Measurements from ENCODE around the gene NXF1. TPM values are rescaled to one million over a fixed set of nuclear protein-coding genes. Genes with fewer than 3 reads are reported as not detected.

Gene NXF1
- total and polyA plus RNA-seq, 2 of the 13 experiments (the other 11 are each of a cell fraction or from before 2014, with no cell fraction given) = 30.4 to 30.9 TPM

DNA sequence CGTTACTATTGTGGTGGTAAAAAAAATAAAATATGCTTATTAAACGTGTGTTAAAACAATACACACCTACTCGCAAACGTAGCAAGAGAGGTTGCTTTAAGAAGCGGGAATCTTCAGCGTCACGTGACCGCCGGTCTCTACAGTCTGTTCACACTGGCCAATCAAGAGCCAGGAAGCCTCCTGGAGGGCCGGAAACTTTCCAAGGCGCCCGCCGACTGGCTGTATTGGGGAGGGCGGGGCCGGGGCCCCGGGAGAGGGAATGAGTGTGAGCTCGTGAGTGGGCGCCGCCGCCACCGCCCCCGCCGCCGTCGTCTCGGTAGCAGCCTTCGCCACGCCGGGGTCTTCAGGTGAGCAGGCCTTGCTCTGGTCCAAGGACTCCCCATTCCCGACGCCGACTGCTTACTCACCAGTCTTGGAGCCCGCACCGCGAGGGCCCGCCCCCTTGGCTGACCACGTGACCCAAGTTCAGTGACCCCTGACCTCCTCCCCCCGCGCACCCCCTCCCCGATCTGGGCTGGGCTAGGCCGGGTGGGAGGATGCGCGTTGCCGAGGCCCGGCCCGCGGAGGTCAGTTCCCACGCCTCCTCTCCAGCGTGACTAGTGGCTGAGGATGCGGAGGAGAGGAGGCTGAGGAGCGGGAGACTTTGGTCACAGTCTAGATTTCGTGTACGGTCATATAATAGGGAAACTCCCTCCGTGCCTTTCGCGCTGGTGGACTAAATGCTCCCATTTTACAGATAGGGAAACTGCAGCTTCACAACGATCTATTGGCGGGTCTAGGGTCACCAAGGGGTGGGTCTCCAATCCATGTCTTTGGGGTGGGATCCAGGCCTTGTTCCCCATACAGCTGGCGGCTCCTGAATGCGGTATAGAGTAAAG lies 33.9 kb downstream of the NXF1 start, which contains the start of gene TAF6L (continued):
- TF ChIP-seq, protein P1, sequence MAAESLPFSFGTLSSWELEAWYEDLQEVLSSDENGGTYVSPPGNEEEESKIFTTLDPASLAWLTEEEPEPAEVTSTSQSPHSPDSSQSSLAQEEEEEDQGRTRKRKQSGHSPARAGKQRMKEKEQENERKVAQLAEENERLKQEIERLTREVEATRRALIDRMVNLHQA (CRISPR knock-in tag; IDR thresholded peaks at IDR 0.05) = no peak
- TF ChIP-seq, protein P2, sequence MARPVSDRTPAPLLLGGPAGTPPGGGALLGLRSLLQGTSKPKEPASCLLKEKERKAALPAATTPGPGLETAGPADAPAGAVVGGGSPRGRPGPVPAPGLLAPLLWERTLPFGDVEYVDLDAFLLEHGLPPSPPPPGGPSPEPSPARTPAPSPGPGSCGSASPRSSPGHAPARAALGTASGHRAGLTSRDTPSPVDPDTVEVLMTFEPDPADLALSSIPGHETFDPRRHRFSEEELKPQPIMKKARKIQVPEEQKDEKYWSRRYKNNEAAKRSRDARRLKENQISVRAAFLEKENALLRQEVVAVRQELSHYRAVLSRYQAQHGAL (CRISPR knock-in tag; IDR thresholded peaks at IDR 0.05; ENCODE audit: not compliant biosample characterization) = no peak
- TF ChIP-seq NBN (conservative IDR thresholded peaks at IDR 0.05) (no peak), JUN (CRISPR knock-in tag; IDR thresholded peaks at IDR 0.05) (peak; percentile 21; the same call in 1 of the 2 replicates), ZNF234 (CRISPR knock-in tag; conservative IDR thresholded peaks at IDR 0.05) (no peak), POLR2AphosphoS2 (IDR thresholded peaks at IDR 0.05; ENCODE audit: low read depth, low read length) (no peak), ZNF766 (CRISPR knock-in tag; IDR thresholded peaks at IDR 0.05; ENCODE audit: borderline replicate concordance) (no peak), ZKSCAN1 (IDR thresholded peaks at IDR 0.05; ENCODE audit: low read length) (0 out of 2 replicates have a peak, but pooled peaks have one; percentile 9), ZSCAN31 (CRISPR knock-in tag; IDR thresholded peaks at IDR 0.05; ENCODE audit: low read depth) (peak; percentile 76; the same call in 1 of the 2 replicates), GATAD1 (CRISPR knock-in tag; IDR thresholded peaks at IDR 0.05) (peak; percentile 78), PHF5A (CRISPR knock-in tag; IDR thresholded peaks at IDR 0.05; ENCODE audit: low read depth, unreplicated experiment) (peak; percentile 30), NAIF1 (CRISPR knock-in tag; IDR thresholded peaks at IDR 0.05; ENCODE audit: borderline replicate concordance) (no peak), ZNF772 (CRISPR knock-in tag; IDR thresholded peaks at IDR 0.05) (peak; percentile 80)
- TF ChIP-seq, protein P3, sequence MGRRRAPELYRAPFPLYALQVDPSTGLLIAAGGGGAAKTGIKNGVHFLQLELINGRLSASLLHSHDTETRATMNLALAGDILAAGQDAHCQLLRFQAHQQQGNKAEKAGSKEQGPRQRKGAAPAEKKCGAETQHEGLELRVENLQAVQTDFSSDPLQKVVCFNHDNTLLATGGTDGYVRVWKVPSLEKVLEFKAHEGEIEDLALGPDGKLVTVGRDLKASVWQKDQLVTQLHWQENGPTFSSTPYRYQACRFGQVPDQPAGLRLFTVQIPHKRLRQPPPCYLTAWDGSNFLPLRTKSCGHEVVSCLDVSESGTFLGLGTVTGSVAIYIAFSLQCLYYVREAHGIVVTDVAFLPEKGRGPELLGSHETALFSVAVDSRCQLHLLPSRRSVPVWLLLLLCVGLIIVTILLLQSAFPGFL (CRISPR knock-in tag; IDR thresholded peaks at IDR 0.05) = no peak
- TF ChIP-seq, protein P4, sequence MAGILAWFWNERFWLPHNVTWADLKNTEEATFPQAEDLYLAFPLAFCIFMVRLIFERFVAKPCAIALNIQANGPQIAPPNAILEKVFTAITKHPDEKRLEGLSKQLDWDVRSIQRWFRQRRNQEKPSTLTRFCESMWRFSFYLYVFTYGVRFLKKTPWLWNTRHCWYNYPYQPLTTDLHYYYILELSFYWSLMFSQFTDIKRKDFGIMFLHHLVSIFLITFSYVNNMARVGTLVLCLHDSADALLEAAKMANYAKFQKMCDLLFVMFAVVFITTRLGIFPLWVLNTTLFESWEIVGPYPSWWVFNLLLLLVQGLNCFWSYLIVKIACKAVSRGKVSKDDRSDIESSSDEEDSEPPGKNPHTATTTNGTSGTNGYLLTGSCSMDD (CRISPR knock-in tag; IDR thresholded peaks at IDR 0.05) = no peak
- TF ChIP-seq, protein P5, sequence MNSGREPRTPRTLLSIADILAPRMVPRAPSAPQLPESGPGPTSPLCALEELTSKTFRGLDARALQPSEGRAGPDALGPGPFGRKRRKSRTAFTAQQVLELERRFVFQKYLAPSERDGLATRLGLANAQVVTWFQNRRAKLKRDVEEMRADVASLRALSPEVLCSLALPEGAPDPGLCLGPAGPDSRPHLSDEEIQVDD (CRISPR knock-in tag; IDR thresholded peaks at IDR 0.05; ENCODE audit: borderline replicate concordance) = no peak
- TF ChIP-seq, protein P6, sequence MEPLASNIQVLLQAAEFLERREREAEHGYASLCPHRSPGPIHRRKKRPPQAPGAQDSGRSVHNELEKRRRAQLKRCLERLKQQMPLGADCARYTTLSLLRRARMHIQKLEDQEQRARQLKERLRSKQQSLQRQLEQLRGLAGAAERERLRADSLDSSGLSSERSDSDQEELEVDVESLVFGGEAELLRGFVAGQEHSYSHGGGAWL (CRISPR knock-in tag; IDR thresholded peaks at IDR 0.05) = peak; percentile 78
- TF ChIP-seq, protein P7, sequence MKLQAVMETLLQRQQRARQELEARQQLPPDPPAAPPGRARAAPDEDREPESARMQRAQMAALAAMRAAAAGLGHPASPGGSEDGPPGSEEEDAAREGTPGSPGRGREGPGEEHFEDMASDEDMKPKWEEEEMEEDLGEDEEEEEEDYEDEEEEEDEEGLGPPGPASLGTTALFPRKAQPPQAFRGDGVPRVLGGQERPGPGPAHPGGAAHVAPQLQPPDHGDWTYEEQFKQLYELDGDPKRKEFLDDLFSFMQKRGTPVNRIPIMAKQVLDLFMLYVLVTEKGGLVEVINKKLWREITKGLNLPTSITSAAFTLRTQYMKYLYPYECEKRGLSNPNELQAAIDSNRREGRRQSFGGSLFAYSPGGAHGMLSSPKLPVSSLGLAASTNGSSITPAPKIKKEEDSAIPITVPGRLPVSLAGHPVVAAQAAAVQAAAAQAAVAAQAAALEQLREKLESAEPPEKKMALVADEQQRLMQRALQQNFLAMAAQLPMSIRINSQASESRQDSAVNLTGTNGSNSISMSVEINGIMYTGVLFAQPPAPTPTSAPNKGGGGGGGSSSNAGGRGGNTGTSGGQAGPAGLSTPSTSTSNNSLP (IDR thresholded peaks at IDR 0.05; ENCODE audit: low read depth, low read length) = no peak
